ENCODE measurements around the gene CHMP1A.

Gene CHMP1A

GRCh38 chr16:89602273-89602951, 55.1 kb downstream of the CHMP1A start:
- no peak for TF ChIP-seq GATA1 (IDR thresholded peaks at IDR 0.05; ENCODE audit: low read depth, low read length)
- TF ChIP-seq POLR2A (IDR thresholded peaks at IDR 0.05; ENCODE audit: low read length): no peak
- no peak for DNase-seq

GRCh38 chr16:89601906-89602272, 55.6 kb downstream of the CHMP1A start:
- no peak for DNase-seq
- TF ChIP-seq GATA1 (IDR thresholded peaks at IDR 0.05; ENCODE audit: low read depth, low read length): no peak
- no peak for TF ChIP-seq POLR2A (IDR thresholded peaks at IDR 0.05; ENCODE audit: low read length)

- TF ChIP-seq GATA1 (IDR thresholded peaks at IDR 0.05; ENCODE audit: low read depth, low read length) (no peak), POLR2A (IDR thresholded peaks at IDR 0.05; ENCODE audit: low read length) (no peak)
- DNase-seq: no peak
These were observed 56.6 kb downstream of the CHMP1A start for GRCh38 chr16:89600956-89601355.

- TF ChIP-seq POLR2A (IDR thresholded peaks at IDR 0.05; ENCODE audit: low read length) (no peak), GATA1 (IDR thresholded peaks at IDR 0.05; ENCODE audit: low read depth, low read length) (no peak)
- DNase-seq: no peak
These were observed 57.1 kb downstream of the CHMP1A start for GRCh38 chr16:89600427-89600826.

GRCh38 chr16:89599902-89600301, 57.6 kb downstream of the CHMP1A start:
- no peak for DNase-seq
- TF ChIP-seq GATA1 (IDR thresholded peaks at IDR 0.05; ENCODE audit: low read depth, low read length) (no peak), POLR2A (IDR thresholded peaks at IDR 0.05; ENCODE audit: low read length) (no peak)

GRCh38 chr16:89599451-89599858, 58.1 kb downstream of the CHMP1A start:
- TF ChIP-seq GATA1 (IDR thresholded peaks at IDR 0.05; ENCODE audit: low read depth, low read length) (no peak), POLR2A (IDR thresholded peaks at IDR 0.05; ENCODE audit: low read length) (no peak)
- peak; percentile 25 to 43 for DNase-seq

- peak; percentile 25 to 56 for DNase-seq
- TF ChIP-seq POLR2A (IDR thresholded peaks at IDR 0.05; ENCODE audit: low read length): no peak
- no peak for TF ChIP-seq GATA1 (IDR thresholded peaks at IDR 0.05; ENCODE audit: low read depth, low read length)
These were observed 59.3 kb downstream of the CHMP1A start for GRCh38 chr16:89598199-89598598.

GRCh38 chr16:89596957-89597649, 60.4 kb downstream of the CHMP1A start:
- no peak for DNase-seq
- no peak for TF ChIP-seq GATA1 (IDR thresholded peaks at IDR 0.05; ENCODE audit: low read depth, low read length)
- no peak for TF ChIP-seq POLR2A (IDR thresholded peaks at IDR 0.05; ENCODE audit: low read length)

GRCh38 chr16:89596061-89596689, 61.3 kb downstream of the CHMP1A start:
- TF ChIP-seq GATA1 (IDR thresholded peaks at IDR 0.05; ENCODE audit: low read depth, low read length): no peak
- no peak for TF ChIP-seq POLR2A (IDR thresholded peaks at IDR 0.05; ENCODE audit: low read length)
- no peak for DNase-seq

GRCh38 chr16:89595330-89596060, 62.0 kb downstream of the CHMP1A start:
- DNase-seq: no peak
- no peak for TF ChIP-seq POLR2A (IDR thresholded peaks at IDR 0.05; ENCODE audit: low read length)
- TF ChIP-seq GATA1 (IDR thresholded peaks at IDR 0.05; ENCODE audit: low read depth, low read length): no peak
